NB4 (cell line): ENCODE data around the gene NRBF2.
"Not testable (repeated sequence)": the region's sequence is repeated elsewhere in the genome, so short reads cannot be mapped to it uniquely, and the experiment has no call there.

Experiments used
- DNase-seq: peaks from one replicate; pipeline ENCODE4 v3.0.0; 2010; ENCODE audit warnings: low read depth
- H3K4me3 ChIP-seq: one replicate; pipeline ENCODE4 v1.5.1; 2011; ENCODE audit warnings: mild to moderate bottlenecking, low read depth, low read length, moderate library complexity
- CTCF ChIP-seq: IDR thresholded peaks from one replicate; pipeline ENCODE4 v1.5.1; 2012; ENCODE audit warnings: low read depth, low read length
- MAX ChIP-seq: IDR thresholded peaks from 2 replicates; pipeline ENCODE4 v1.6.1; 2011; ENCODE audit warnings: low read depth, low read length
- MYC ChIP-seq: IDR thresholded peaks from 2 replicates; pipeline ENCODE4 v1.6.1; 2011; ENCODE audit warnings: low read depth, low read length
- POLR2A ChIP-seq: IDR thresholded peaks from 2 replicates; pipeline ENCODE4 v1.6.1; 2011; ENCODE audit warnings: mild to moderate bottlenecking; ENCODE audit not compliant: insufficient read length; ENCODE audit errors: extremely low read depth

NRBF2 gene

GRCh38 chr10:63094405-63094804 is 38.7 kb upstream of the NRBF2 start:
- no peak for TF ChIP-seq CTCF
- TF ChIP-seq POLR2A, result no peak
- TF ChIP-seq MYC, result no peak
- no peak for TF ChIP-seq MAX
- no peak overlapping the region for H3K4me3 ChIP-seq
- no peak for DNase-seq

GRCh38 chr10:63094881-63095280 is 38.2 kb upstream of the NRBF2 start:
- H3K4me3 ChIP-seq, result no peak overlapping the region
- no peak for DNase-seq
- TF ChIP-seq MYC (no peak), POLR2A (no peak), CTCF (no peak), MAX (no peak)

GRCh38 chr10:63099734-63100133 is 33.4 kb upstream of the NRBF2 start:
- no peak for DNase-seq
- no peak overlapping the region for H3K4me3 ChIP-seq
- TF ChIP-seq MAX (no peak), POLR2A (no peak)

- DNase-seq, H3K4me3 ChIP-seq: not testable (repeated sequence)
Observed at GRCh38 chr10:63101091-63101490, 32.0 kb upstream of the NRBF2 start.

- DNase-seq, H3K4me3 ChIP-seq: not testable (repeated sequence)
Observed at GRCh38 chr10:63102279-63102883, 30.7 kb upstream of the NRBF2 start.

- not testable (repeated sequence) for H3K4me3 ChIP-seq, DNase-seq
Observed at GRCh38 chr10:63103178-63103577, 29.9 kb upstream of the NRBF2 start.

GRCh38 chr10:63103971-63104409 is 29.1 kb upstream of the NRBF2 start:
- TF ChIP-seq CTCF, result no peak
- no peak for TF ChIP-seq MYC
- no peak for TF ChIP-seq MAX
- TF ChIP-seq POLR2A, result no peak
- H3K4me3 ChIP-seq, result no peak overlapping the region
- DNase-seq, result no peak

- DNase-seq, result no peak
- TF ChIP-seq POLR2A (no peak), CTCF (no peak)
- no peak overlapping the region for H3K4me3 ChIP-seq
Observed at GRCh38 chr10:63105225-63106110, 27.7 kb upstream of the NRBF2 start.
